K562 (cell line): ENCODE data around the gene GNGT2.

Experiments used
- ATF2 ChIP-seq: sonication (generic); formaldehyde crosslinking; IDR thresholded peaks from 2 replicates; pipeline ENCODE4 v1.8.1; 2022; ENCODE audit warnings: missing genetic modification reagents
- ELF1 ChIP-seq: fragments of 200-800 bp; sonication (Bioruptor generic); IDR thresholded peaks from 2 replicates; pipeline ENCODE4 v1.6.1; 2016; ENCODE audit warnings: missing genetic modification characterization, missing compliant biosample characterization
- MCM5 ChIP-seq: fragments of 450-650 bp; IDR thresholded peaks from 2 replicates; pipeline ENCODE4 v1.6.1; 2016; ENCODE audit warnings: low read depth
- PHB2 ChIP-seq: fragments of 450-650 bp; IDR thresholded peaks from 2 replicates; pipeline ENCODE4 v1.6.1; 2017; ENCODE audit warnings: low read depth
- RFX5 ChIP-seq: IDR thresholded peaks from 2 replicates; pipeline ENCODE4 v1.6.1; 2011; ENCODE audit warnings: low read depth, mild to moderate bottlenecking, improper control_type of control experiment, low read length
- ZNF395 ChIP-seq: fragments of 200-800 bp; sonication (Bioruptor generic); IDR thresholded peaks from 2 replicates; pipeline ENCODE4 v1.6.1; 2017; ENCODE audit warnings: missing genetic modification characterization, missing compliant biosample characterization

GRCh38 chr17:49209061-49209571, 1.3 kb downstream of the GNGT2 start:
- no peak for TF ChIP-seq ELF1
- no peak for TF ChIP-seq MCM5
- TF ChIP-seq ZNF395 (CRISPR knock-in tag) = no peak
- TF ChIP-seq RFX5 = no peak
- TF ChIP-seq ATF2 (CRISPR knock-in tag) = no peak
- no peak for TF ChIP-seq PHB2
